ENCODE results near the gene SHCBP1. TPM values are rescaled to one million over a fixed set of nuclear protein-coding genes. Genes with fewer than 3 reads are reported as not detected.
"Not testable (repeated sequence)": the region's sequence is repeated elsewhere in the genome, so short reads cannot be mapped to it uniquely, and the experiment has no call there.

SHCBP1 gene
- total and polyA plus RNA-seq, 2 of the 4 experiments (the other 2 are of a cell fraction), result 18.3 to 18.6 TPM

DNA sequence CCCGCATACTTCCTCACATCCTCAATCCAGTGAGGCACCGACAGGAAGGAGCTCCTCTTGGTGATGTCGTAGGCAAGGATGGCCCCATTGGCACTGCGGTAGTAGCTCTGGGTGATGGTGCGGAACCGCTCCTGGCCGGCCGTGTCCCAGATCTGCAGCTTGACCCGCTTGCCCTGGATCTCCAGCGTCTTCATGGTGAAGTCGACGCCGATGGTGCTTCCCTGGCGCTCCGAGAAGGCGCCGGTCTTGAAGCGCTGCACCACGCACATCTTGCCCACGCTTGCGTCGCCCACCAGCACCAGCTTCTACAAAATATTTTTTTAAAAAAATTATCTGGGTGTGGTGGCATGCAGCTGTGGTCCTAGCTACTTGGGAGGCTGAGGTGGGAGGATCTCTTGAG is 5.5 kb upstream of the SHCBP1 start:
- intact Hi-C loops (cut with micrococcal nuclease); H3K4me2 ChIP-seq (ENCODE audit: low read depth, low read length); H3K9me1 ChIP-seq (ENCODE audit: insufficient read depth, low read length); H3K56ac ChIP-seq (ENCODE audit: extremely low read depth, insufficient read depth, low read length); H2BK20ac ChIP-seq (ENCODE audit: low read depth, low read length); H4K5ac ChIP-seq (ENCODE audit: low read depth, low read length); H3K4me3 ChIP-seq (ENCODE audit: insufficient read depth, low read depth, low read length); H3K23ac ChIP-seq (ENCODE audit: low read depth, low read length); H3K4ac ChIP-seq (ENCODE audit: low read depth, low read length); H3K27me3 ChIP-seq (ENCODE audit: control insufficient read depth, insufficient read depth, low read length); in situ Hi-C loops (cut with MboI; ENCODE audit: low sequenced_read_pairs); H3K36me3 ChIP-seq (ENCODE audit: control insufficient read depth, insufficient read depth, low read length); H3K9ac ChIP-seq (ENCODE audit: low read depth, low read length); POLR2A ChIA-PET (ENCODE audit: unreplicated experiment); H4K20me1 ChIP-seq (ENCODE audit: insufficient read depth, low read length); H2BK15ac ChIP-seq (ENCODE audit: low read depth, low read length); H2BK120ac ChIP-seq (ENCODE audit: low read depth, low read length); CTCF ChIA-PET; H3K27ac ChIP-seq (ENCODE audit: insufficient read depth, low read length); H2BK5ac ChIP-seq (ENCODE audit: low read depth, low read length, poor library complexity, severe bottlenecking); H2AK9ac ChIP-seq (replicated peaks; ENCODE audit: low read depth, low read length, poor library complexity); H3K14ac ChIP-seq (replicated peaks; ENCODE audit: low read depth, low read length); H3K4me1 ChIP-seq (ENCODE audit: control insufficient read depth, insufficient read depth, low read length); H3K18ac ChIP-seq (ENCODE audit: low read depth, low read length); dilution Hi-C loops (cut with HindIII; ENCODE audit: low sequenced_read_pairs, unreplicated experiment); DNase-seq; BruUV-seq (replicated peaks); H3K9me3 ChIP-seq (ENCODE audit: control insufficient read depth, insufficient read depth, low read length); H2AFZ ChIP-seq (replicated peaks; ENCODE audit: low read length, poor library complexity); H3K79me1 ChIP-seq (ENCODE audit: low read depth in 1 of 2, low read length in 2 of 2); H4K8ac ChIP-seq (ENCODE audit: low read depth in 2 of 2, low read length in 2 of 2); H2AK5ac ChIP-seq (ENCODE audit: low read depth, low read length); H4K91ac ChIP-seq (ENCODE audit: insufficient read depth, low read depth, low read length); ATAC-seq (ENCODE audit: low read depth): not testable (repeated sequence)
- WGBS, 2 experiments (ENCODE audit: extremely low coverage in 2 of 2, insufficient read length in 1 of 2), result no CpG with 5 or more reads among the region's 22 CpGs

- H3K4me3 ChIP-seq (ENCODE audit: insufficient read depth, low read depth, low read length); H4K91ac ChIP-seq (ENCODE audit: insufficient read depth, low read depth, low read length); dilution Hi-C loops (cut with HindIII; ENCODE audit: low sequenced_read_pairs, unreplicated experiment); H3K18ac ChIP-seq (ENCODE audit: low read depth, low read length); in situ Hi-C loops (cut with MboI; ENCODE audit: low sequenced_read_pairs); H3K4me1 ChIP-seq (ENCODE audit: control insufficient read depth, insufficient read depth, low read length); H4K5ac ChIP-seq (ENCODE audit: low read depth, low read length); H2BK20ac ChIP-seq (ENCODE audit: low read depth, low read length); H4K8ac ChIP-seq (ENCODE audit: low read depth in 2 of 2, low read length in 2 of 2); H3K23ac ChIP-seq (ENCODE audit: low read depth, low read length); intact Hi-C loops (cut with micrococcal nuclease); H3K27ac ChIP-seq (ENCODE audit: insufficient read depth, low read length); CTCF ChIA-PET; H3K4ac ChIP-seq (ENCODE audit: low read depth, low read length); DNase-seq; H2AK5ac ChIP-seq (ENCODE audit: low read depth, low read length); H3K27me3 ChIP-seq (ENCODE audit: control insufficient read depth, insufficient read depth, low read length); H3K9me1 ChIP-seq (ENCODE audit: insufficient read depth, low read length); H3K9me3 ChIP-seq (ENCODE audit: control insufficient read depth, insufficient read depth, low read length); BruUV-seq (replicated peaks); H3K56ac ChIP-seq (ENCODE audit: extremely low read depth, insufficient read depth, low read length); H3K14ac ChIP-seq (replicated peaks; ENCODE audit: low read depth, low read length); H2BK120ac ChIP-seq (ENCODE audit: low read depth, low read length); ATAC-seq (ENCODE audit: low read depth); H4K20me1 ChIP-seq (ENCODE audit: insufficient read depth, low read length); H2BK15ac ChIP-seq (ENCODE audit: low read depth, low read length); H2AFZ ChIP-seq (replicated peaks; ENCODE audit: low read length, poor library complexity); H2BK5ac ChIP-seq (ENCODE audit: low read depth, low read length, poor library complexity, severe bottlenecking); H3K36me3 ChIP-seq (ENCODE audit: control insufficient read depth, insufficient read depth, low read length); H2AK9ac ChIP-seq (replicated peaks; ENCODE audit: low read depth, low read length, poor library complexity); H3K9ac ChIP-seq (ENCODE audit: low read depth, low read length); H3K79me1 ChIP-seq (ENCODE audit: low read depth in 1 of 2, low read length in 2 of 2); POLR2A ChIA-PET (ENCODE audit: unreplicated experiment); H3K4me2 ChIP-seq (ENCODE audit: low read depth, low read length): not testable (repeated sequence)
- no CpG with 5 or more reads among the region's 6 CpGs for WGBS, 2 experiments (ENCODE audit: extremely low coverage in 2 of 2, insufficient read length in 1 of 2)
Measured at GRCh38 chr16:46624862-46625261, 3.7 kb upstream of the SHCBP1 start.

Data from IMR-90 (cell line).